ENCODE data around the gene ACTR1A.

- TF ChIP-seq CTCF (IDR thresholded peaks at IDR 0.05), result no peak
- TF ChIP-seq POLR2A (IDR thresholded peaks at IDR 0.05), result no peak
These were observed 35.4 kb upstream of the ACTR1A start for GRCh38 chr10:102537948-102538347.

Measured in adrenal gland (tissue), 5 donors.